HepG2 (cell line): Measurements from ENCODE around the gene HHEX. TPM values are rescaled to one million over a fixed set of nuclear protein-coding genes. Genes with fewer than 3 reads are reported as not detected.
"Not testable (repeated sequence)": the region's sequence is repeated elsewhere in the genome, so short reads cannot be mapped to it uniquely, and the experiment has no call there.

Experiments used
- ATAC-seq: fragments of 200-7000 bp; cut with Tn5 transposase; 3 replicates; pipeline ENCODE4 v1.9.1; 2020; ENCODE audit warnings: mild to moderate bottlenecking, moderate library complexity
- BruUV-seq: library from RNA; stranded (reverse); fragments of 400-500 nt; replicated peaks from 2 replicates; lab custom pipeline; 2021; lab: Mats Ljungman, UMichigan
- CTCF ChIA-PET: fragments of 300-600 bp; formaldehyde crosslinking; extraction: SDS; loops from one replicate; lab custom pipeline; 2021; ENCODE audit warnings: low total read pairs, inconsistent platforms, low intra/inter-chr PET ratio; lab: Yijun Ruan, JAX
- POLR2A ChIA-PET: fragments of 350-600 bp; sonication (Branson Sonifier 250); formaldehyde crosslinking; loops from one replicate; lab custom pipeline; 2020; ENCODE audit warnings: antibody characterized with exemption, inconsistent platforms; lab: Yijun Ruan, JAX
- DNase-seq: peaks from one replicate; pipeline ENCODE4 v3.0.0-alpha.2; 2015; ENCODE audit warnings: low spot score
- FAIRE-seq: peaks from 3 replicates; lab custom pipeline; 2011; peaks lifted over from hg19 to GRCh38; lab: Jason Lieb, UNC
- H2AFZ ChIP-seq: one replicate; pipeline ENCODE4 v1.6.1; 2011; ENCODE audit warnings: low read length, inconsistent platforms
- H3K27ac ChIP-seq: fragments of 300-600 bp; 3 replicates; pipeline ENCODE4 v1.8.0; 2011; ENCODE audit warnings: mixed run types, mild to moderate bottlenecking, mixed read lengths, low read length, inconsistent platforms; ENCODE audit not compliant: insufficient read depth; ENCODE audit errors: extremely low read length
- H3K27me3 ChIP-seq, 2 experiments: fragments of 200-600 bp in 1 of 2; 2 replicates in 1 of 2; 3 replicates in 1 of 2; pipeline versions ENCODE4 v1.6.0 to v1.8.0; 2011; ENCODE audit warnings: low read length in 2 of 2, mild to moderate bottlenecking in 2 of 2, moderate library complexity in 2 of 2, inconsistent platforms in 1 of 2; ENCODE audit not compliant: insufficient read depth in 2 of 2, control insufficient read depth in 1 of 2
- H3K36me3 ChIP-seq, 2 experiments: fragments of 200-600 bp in 1 of 2; replicated peaks in 1 of 2; 2 replicates in 1 of 2; 3 replicates in 1 of 2; pipeline versions ENCODE4 v1.5.1 to v1.8.0; 2011; ENCODE audit warnings: low read length in 2 of 2, inconsistent platforms in 1 of 2; ENCODE audit not compliant: insufficient read depth in 2 of 2, control insufficient read depth in 1 of 2
- H3K4me1 ChIP-seq: 2 replicates; pipeline ENCODE4 v1.5.1; 2012; ENCODE audit warnings: low read length, inconsistent platforms; ENCODE audit not compliant: insufficient read depth
- H3K4me2 ChIP-seq: 2 replicates; pipeline ENCODE4 v1.6.0; 2011; ENCODE audit warnings: low read depth, low read length, inconsistent platforms
- H3K4me3 ChIP-seq, 3 experiments: fragments of 200-600 bp in 1 of 3; sonication (generic), shearing (Covaris generic) in 1 of 3; replicated peaks in 1 of 3; 2 replicates each; pipeline ENCODE4 v1.5.1; 2011 to 2016; ENCODE audit warnings: low read length in 3 of 3, inconsistent platforms in 2 of 3, low read depth in 2 of 3, mild to moderate bottlenecking in 2 of 3, control low read depth in 1 of 3, mixed read lengths in 1 of 3; ENCODE audit not compliant: insufficient read depth in 1 of 3
- H3K79me2 ChIP-seq: one replicate; pipeline ENCODE4 v1.6.1; 2011; ENCODE audit warnings: low read length, inconsistent platforms; ENCODE audit not compliant: insufficient read depth
- H3K9ac ChIP-seq: 2 replicates; pipeline ENCODE4 v1.6.0; 2011; ENCODE audit warnings: mild to moderate bottlenecking, low read depth, low read length, inconsistent platforms; ENCODE audit not compliant: insufficient read depth
- H3K9me3 ChIP-seq: 2 replicates; pipeline ENCODE4 v1.5.1; 2012; ENCODE audit warnings: mild to moderate bottlenecking, low read length
- H4K20me1 ChIP-seq: 2 replicates; pipeline ENCODE4 v1.6.0; 2011; ENCODE audit warnings: inconsistent platforms, mild to moderate bottlenecking, low read length, moderate library complexity; ENCODE audit not compliant: insufficient read depth
- ATF4 ChIP-seq, 2 experiments: fragments of 450-650 bp in 1 of 2; sonication (generic) in 1 of 2; formaldehyde crosslinking; IDR thresholded peaks; 2 replicates each; pipeline versions ENCODE4 v1.5.0 to v1.8.0; 2020 to 2022; ENCODE audit warnings: mild to moderate bottlenecking in 1 of 2, missing genetic modification reagents in 1 of 2
- CEBPG ChIP-seq: IDR thresholded peaks from 2 replicates; pipeline ENCODE4 v1.6.1; 2016
- FOSL2 ChIP-seq: sonication (generic); formaldehyde crosslinking; IDR thresholded peaks from 2 replicates; pipeline ENCODE4 v1.4.0; 2020; ENCODE audit warnings: missing genetic modification reagents
- FOXA1 ChIP-seq, 2 experiments: fragments of 450-650 bp in 1 of 2; sonication (generic) in 1 of 2; formaldehyde crosslinking in 1 of 2; IDR thresholded peaks; 2 replicates each; pipeline versions ENCODE4 v1.4.0 to v1.6.1; 2016 to 2020; ENCODE audit warnings: missing genetic modification reagents in 1 of 2
- FOXA3 ChIP-seq: IDR thresholded peaks from 2 replicates; pipeline ENCODE4 v1.6.1; 2016; ENCODE audit warnings: missing genetic modification reagents, missing compliant biosample characterization
- KDM3A ChIP-seq: IDR thresholded peaks from 2 replicates; pipeline ENCODE4 v1.6.1; 2018; ENCODE audit warnings: low read depth, missing compliant biosample characterization
- MED1 ChIP-seq: sonication (generic); formaldehyde crosslinking; IDR thresholded peaks from 2 replicates; pipeline ENCODE4 v1.4.0; 2020; ENCODE audit warnings: missing genetic modification reagents
- NR2C2 ChIP-seq: sonication (generic); formaldehyde crosslinking; IDR thresholded peaks from 2 replicates; pipeline ENCODE4 v1.4.0; 2020; ENCODE audit warnings: missing genetic modification reagents, mild to moderate bottlenecking, moderate library complexity, borderline replicate concordance
- NR2F1 ChIP-seq, 2 experiments: fragments of 450-650 bp in 1 of 2; formaldehyde crosslinking in 1 of 2; IDR thresholded peaks; 2 replicates each; pipeline versions ENCODE4 v1.5.0 to v1.6.1; 2016 to 2020; ENCODE audit warnings: mild to moderate bottlenecking in 1 of 2, missing compliant biosample characterization in 1 of 2, missing genetic modification reagents in 1 of 2, moderate library complexity in 1 of 2
- PAXIP1 ChIP-seq: sonication (generic); formaldehyde crosslinking; conservative IDR thresholded peaks from 2 replicates; pipeline ENCODE4 v1.4.0; 2020; ENCODE audit warnings: mild to moderate bottlenecking, missing genetic modification reagents, moderate library complexity
- RARA ChIP-seq: IDR thresholded peaks from 2 replicates; pipeline ENCODE4 v1.6.1; 2016; ENCODE audit warnings: missing genetic modification reagents, missing compliant biosample characterization
- RXRA ChIP-seq: sonication (generic); formaldehyde crosslinking; IDR thresholded peaks from 2 replicates; pipeline ENCODE4 v1.5.1; 2020; ENCODE audit warnings: missing genetic modification reagents
- RXRB ChIP-seq: IDR thresholded peaks from 2 replicates; pipeline ENCODE4 v1.6.1; 2016; ENCODE audit warnings: borderline replicate concordance, missing genetic modification reagents, missing compliant biosample characterization
- SALL1 ChIP-seq: sonication (generic); formaldehyde crosslinking; IDR thresholded peaks from 2 replicates; pipeline ENCODE4 v1.8.0; 2022; ENCODE audit warnings: mild to moderate bottlenecking, missing genetic modification reagents
- THRA ChIP-seq: sonication (generic); formaldehyde crosslinking; IDR thresholded peaks from 2 replicates; pipeline ENCODE4 v1.4.0; 2020; ENCODE audit warnings: missing genetic modification reagents, borderline replicate concordance
- ZNF770 ChIP-seq: sonication (generic); formaldehyde crosslinking; IDR thresholded peaks from 2 replicates; pipeline ENCODE4 v1.5.0; 2020; ENCODE audit warnings: mild to moderate bottlenecking, missing genetic modification reagents
- WGBS: methylation state at CpG from one replicate; pipeline ENCODE4 v1.1.6; 2017; ENCODE audit warnings: low lambda C conversion rate; 5-methylcytosine and 5-hydroxymethylcytosine counted together
- in situ Hi-C: cut with HindIII; loops from 2 replicates; pipeline ENCODE4 v1.10.0; 2017; ENCODE audit warnings: low pct_unique_long_range_greater_than_20kb; ENCODE audit not compliant: extremely low pct_ligation_motif_present
- intact Hi-C: fragments of 100-400 bp; cut with micrococcal nuclease; formaldehyde crosslinking; loops from one replicate; pipeline ENCODE4 v1.10.0; 2022; ENCODE audit not compliant: unreplicated experiment
- polyA plus RNA-seq, 8 experiments: library from polyadenylated mRNA; depleted of rRNA in 3 of 8; stranded (reverse) in 7 of 8; unstranded in 1 of 8; fragments of >200 nt; fragmentation: Illumina TruSeq in 4 of 8; extraction: Trizol in 4 of 8; gene quantifications; 2 replicates each; pipeline versions ENCODE4 v1.2.1 to v1.2.3, GENCODE V29; 2011 to 2016; ENCODE audit warnings: low read depth in 4 of 8, missing spikeins in 1 of 8, mixed read lengths in 1 of 8; ENCODE audit not compliant: insufficient read depth in 1 of 8
- total RNA-seq, 5 experiments: library from RNA; depleted of rRNA; stranded (reverse); fragments of >200 nt; fragmentation: Illumina TruSeq; extraction: Trizol; gene quantifications; 2 replicates each; pipeline ENCODE4 v1.2.3, GENCODE V29; 2016; ENCODE audit warnings: low read depth in 1 of 5

The HHEX gene
- total and polyA plus RNA-seq, 2 of the 13 experiments (the other 11 are each of a cell fraction or from before 2014, with no cell fraction given), result 44.5 to 48.7 TPM

GRCh38 chr10:92741741-92742140 is 52.0 kb downstream of the HHEX start:
- H3K4me1 ChIP-seq, result peaks cover 22% of the 10 kb centered on the region
- peak overlapping the region; percentile 44; the same call in 1 of the 2 replicates for H3K4me2 ChIP-seq
- H2AFZ ChIP-seq; H3K9me3 ChIP-seq; BruUV-seq; H3K9ac ChIP-seq; H3K36me3 ChIP-seq; FAIRE-seq; H4K20me1 ChIP-seq; CTCF ChIA-PET; intact Hi-C loops; H3K4me3 ChIP-seq; H3K27ac ChIP-seq; H3K79me2 ChIP-seq; in situ Hi-C loops; TF ChIP-seq FOXA1 (IDR thresholded peaks at IDR 0.05): not testable (repeated sequence)
- peaks cover 2 to 39% of the 10 kb centered on the region in 2 experiments; a peak in 4 of 5 replicates for H3K27me3 ChIP-seq
- DNase-seq (peak; percentile 24), ATAC-seq (peak; percentile 55; the same call in 2 of the 3 replicates)
- 4% methylated on average over 4 of the region's 4 CpGs for whole genome bisulfite sequencing
- POLR2A ChIA-PET, result interaction anchor here (1.0 to 1.1 kb wide), 2 partner anchors 15 to 52 kb away, joined by 3 to 4 read pairs; partner anchors contain the start of gene HHEX
- TF ChIP-seq THRA (peak; percentile 81; the same call in 1 of the 2 replicates), ZNF770 (CRISPR knock-in tag) (peak; percentile 22; the same call in 1 of the 2 replicates), NR2F1 (CRISPR knock-in tag; IDR thresholded peaks at IDR 0.05) (peak in 1 of 2 experiments; percentile 33; a peak in 1 of 4 replicates), MED1 (peak; percentile 37; the same call in 1 of the 2 replicates), PAXIP1 (CRISPR knock-in tag) (peak; percentile 41), RARA (CRISPR knock-in tag) (peak; percentile 85), RXRB (CRISPR knock-in tag) (peak; percentile 57; the same call in 1 of the 2 replicates), RXRA (CRISPR knock-in tag) (peak; percentile 30; the same call in 1 of the 2 replicates), CEBPG (CRISPR knock-in tag) (peak; percentile 49), FOXA1 (CRISPR knock-in tag; IDR thresholded peaks at IDR 0.05) (peak; percentile 69), NR2C2 (CRISPR knock-in tag) (peak; percentile 43; the same call in 1 of the 2 replicates), FOXA3 (CRISPR knock-in tag) (peak; percentile 72), KDM3A (0 out of 2 replicates have a peak, but pooled peaks have one; percentile 20), SALL1 (peak; percentile 69), ATF4 (CRISPR knock-in tag; IDR thresholded peaks at IDR 0.05) (peak in 1 of 2 experiments; percentile 56; a peak in 2 of 4 replicates), FOSL2 (CRISPR knock-in tag) (0 out of 2 replicates have a peak, but pooled peaks have one; percentile 36)
